C4-2B (cell line): ENCODE results near the gene DPEP3.

ENCODE experiments used
- CTCF ChIP-seq: fragments of 450-650 bp; conservative IDR thresholded peaks from 2 replicates; pipeline ENCODE4 v1.5.1; 2017; ENCODE audit warnings: mild to moderate bottlenecking
- ZFX ChIP-seq: fragments of 450-650 bp; IDR thresholded peaks from 2 replicates; pipeline ENCODE4 v1.6.1; 2017

GRCh38 chr16:67950335-67950843 lies 29.9 kb downstream of the DPEP3 start:
- TF ChIP-seq ZFX: no peak
- TF ChIP-seq CTCF: no peak
